K562 (cell line): Measurements from ENCODE around the gene SLC4A3. TPM values are rescaled to one million over a fixed set of nuclear protein-coding genes. Genes with fewer than 3 reads are reported as not detected.
A peak's percentile ranks its signal among the peaks of the same experiment; 100 is the strongest.

Experiments used
- CBFA2T3 ChIP-seq: fragments of 450-650 bp; IDR thresholded peaks from 2 replicates; pipeline ENCODE4 v1.6.1; 2017
- CBX5 ChIP-seq: IDR thresholded peaks from 2 replicates; pipeline ENCODE4 v1.6.1; 2014; ENCODE audit warnings: low read depth, borderline replicate concordance
- CTCFL ChIP-seq: IDR thresholded peaks from 2 replicates; pipeline ENCODE4 v1.6.1; 2011; ENCODE audit warnings: borderline replicate concordance, low read depth, mild to moderate bottlenecking, moderate library complexity, low read length; ENCODE audit not compliant: insufficient read depth, poor library complexity, severe bottlenecking
- DACH1 ChIP-seq: fragments of 450-650 bp; IDR thresholded peaks from 2 replicates; pipeline ENCODE4 v1.6.1; 2018; ENCODE audit not compliant: partially characterized antibody
- MTA3 ChIP-seq: fragments of 450-650 bp; formaldehyde crosslinking; IDR thresholded peaks from 2 replicates; pipeline ENCODE4 v1.6.1; 2017; ENCODE audit warnings: mild to moderate bottlenecking, borderline replicate concordance
- NCOA6 ChIP-seq: fragments of 450-650 bp; IDR thresholded peaks from 2 replicates; pipeline ENCODE4 v1.6.1; 2017; ENCODE audit warnings: mild to moderate bottlenecking
- PTBP1 ChIP-seq: fragments of 200-400 bp; formaldehyde crosslinking; IDR thresholded peaks from 2 replicates; pipeline ENCODE4 v1.6.1; 2017; ENCODE audit warnings: low read depth, low read length
- RBM17 ChIP-seq: fragments of 200-400 bp; formaldehyde crosslinking; IDR thresholded peaks from 2 replicates; pipeline ENCODE4 v1.6.1; 2017; ENCODE audit warnings: low read depth, mild to moderate bottlenecking, low read length, borderline replicate concordance
- SUPT5H ChIP-seq: fragments of 450-650 bp; IDR thresholded peaks from 2 replicates; pipeline ENCODE4 v1.6.1; 2016
- TOE1 ChIP-seq, 2 experiments: fragments of 450-650 bp in 1 of 2; sonication (generic) in 1 of 2; formaldehyde crosslinking in 1 of 2; IDR thresholded peaks; 2 replicates each; pipeline versions ENCODE4 v1.7.1 to v1.8.0; 2016 to 2022; ENCODE audit warnings: borderline replicate concordance in 2 of 2, mild to moderate bottlenecking in 2 of 2, antibody characterized with exemption in 1 of 2, inconsistent platforms in 1 of 2, low read depth in 1 of 2, missing genetic modification reagents in 1 of 2, moderate library complexity in 1 of 2
- ZNF174 ChIP-seq: fragments of 250-450 bp; sonication (Bioruptor Pico); IDR thresholded peaks from 2 replicates; pipeline ENCODE4 v1.4.0; 2020; ENCODE audit warnings: mild to moderate bottlenecking
- ZNF408 ChIP-seq: fragments of 250-450 bp; sonication (Bioruptor Pico); IDR thresholded peaks from 2 replicates; pipeline ENCODE4 v1.4.0; 2020; ENCODE audit warnings: low read depth, mild to moderate bottlenecking, moderate library complexity
- ZNF584 ChIP-seq: fragments of 200-800 bp; sonication (Bioruptor generic); IDR thresholded peaks from 2 replicates; pipeline ENCODE4 v1.6.1; 2016; ENCODE audit warnings: low read depth, mild to moderate bottlenecking, missing genetic modification characterization, missing compliant biosample characterization
- ZNF592 ChIP-seq: fragments of 450-650 bp; IDR thresholded peaks from 2 replicates; pipeline ENCODE4 v1.6.1; 2017; ENCODE audit warnings: antibody characterized with exemption, mild to moderate bottlenecking
- polyA plus RNA-seq, 8 experiments: library from polyadenylated mRNA; depleted of rRNA in 4 of 8; stranded (reverse) in 5 of 8; unstranded in 3 of 8; fragments of >200 nt; fragmentation: Nextera tagmentation in 2 of 8; fragmentation: Illumina TruSeq in 1 of 8; extraction: Ambion mirVana in 2 of 8; extraction: Trizol in 1 of 8; gene quantifications; 2 replicates each; pipeline versions ENCODE4 v1.2.1 to v1.2.3, GENCODE V29; 2011 to 2014; ENCODE audit warnings: inconsistent platforms in 1 of 8, missing spikeins in 1 of 8
- total RNA-seq, 7 experiments: library from RNA; depleted of rRNA in 6 of 7; stranded (reverse); fragments of >200 nt in 6 of 7; fragmentation: Illumina TruSeq in 2 of 7; extraction: Trizol in 2 of 7; gene quantifications; 2 replicates each; pipeline versions ENCODE4 v1.2.1 to v1.2.3, GENCODE V29; 2011 to 2021; ENCODE audit warnings: low replicate concordance in 1 of 7
- TF ChIP-seq, protein P1 (sequence below), 2 experiments: IDR thresholded peaks; 2 replicates each; pipeline ENCODE4 v1.6.1; 2012; ENCODE audit warnings: improper control_type of control experiment in 2 of 2, low read depth in 2 of 2, low read length in 2 of 2, borderline replicate concordance in 1 of 2
- TF ChIP-seq, protein P2 (sequence below): fragments of 450-650 bp; IDR thresholded peaks from 2 replicates; pipeline ENCODE4 v1.6.1; 2016; ENCODE audit warnings: borderline replicate concordance

SLC4A3 gene
- total and polyA plus RNA-seq, 9 of the 15 experiments (the other 6 are each of a cell fraction or from before 2014, with no cell fraction given): 0.04 to 0.31 (median 0.16) TPM; not detected in 5

DNA sequence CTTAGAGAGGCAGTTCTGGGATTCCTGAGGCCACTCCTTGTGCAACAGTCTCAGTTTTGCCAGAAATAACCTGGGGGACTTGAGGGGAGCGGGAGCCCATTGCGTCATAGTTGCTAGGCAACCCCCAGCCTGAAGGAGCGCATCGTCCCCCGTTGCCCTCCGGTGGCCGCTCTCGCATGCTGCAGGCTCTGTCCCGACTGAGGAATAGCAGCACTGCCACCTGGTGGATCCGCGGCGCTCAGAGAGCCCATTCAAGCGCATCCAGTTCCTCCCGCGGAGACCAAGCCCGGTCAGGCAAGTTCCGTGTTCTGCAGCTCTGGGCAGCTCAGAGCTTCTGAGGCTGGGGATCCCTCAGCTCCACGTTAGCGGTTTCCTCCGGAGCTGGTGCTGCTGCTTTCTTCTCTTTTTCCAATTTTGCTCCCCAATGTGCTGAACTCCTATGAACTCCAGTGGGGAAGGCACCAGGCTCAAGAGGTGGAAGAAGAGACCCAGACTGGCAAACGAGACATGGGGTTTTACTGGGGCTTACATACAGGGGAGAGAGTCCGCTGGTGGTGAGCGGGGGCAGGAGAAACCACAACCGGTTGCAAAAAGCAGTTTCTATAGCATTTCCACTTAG, 15.1 kb downstream of the SLC4A3 start (continued):
- TF ChIP-seq ZNF592 (peak; percentile 65), MTA3 (peak; percentile 46; the same call in 1 of the 2 replicates), ZNF584 (CRISPR knock-in tag) (no peak), NCOA6 (no peak), CTCFL (peak; percentile 57), ZNF408 (no peak), SUPT5H (no peak), CBX5 (no peak), ZNF174 (CRISPR knock-in tag) (no peak), CBFA2T3 (no peak), DACH1 (no peak), PTBP1 (no peak), RBM17 (no peak), TOE1 (IDR thresholded peaks at IDR 0.05; ENCODE audit: borderline replicate concordance) (no peak; the same call in 1 of the 2 replicates), TOE1 (CRISPR knock-in tag; IDR thresholded peaks at IDR 0.05; ENCODE audit: borderline replicate concordance, low read depth) (no peak)
- TF ChIP-seq, protein P1, sequence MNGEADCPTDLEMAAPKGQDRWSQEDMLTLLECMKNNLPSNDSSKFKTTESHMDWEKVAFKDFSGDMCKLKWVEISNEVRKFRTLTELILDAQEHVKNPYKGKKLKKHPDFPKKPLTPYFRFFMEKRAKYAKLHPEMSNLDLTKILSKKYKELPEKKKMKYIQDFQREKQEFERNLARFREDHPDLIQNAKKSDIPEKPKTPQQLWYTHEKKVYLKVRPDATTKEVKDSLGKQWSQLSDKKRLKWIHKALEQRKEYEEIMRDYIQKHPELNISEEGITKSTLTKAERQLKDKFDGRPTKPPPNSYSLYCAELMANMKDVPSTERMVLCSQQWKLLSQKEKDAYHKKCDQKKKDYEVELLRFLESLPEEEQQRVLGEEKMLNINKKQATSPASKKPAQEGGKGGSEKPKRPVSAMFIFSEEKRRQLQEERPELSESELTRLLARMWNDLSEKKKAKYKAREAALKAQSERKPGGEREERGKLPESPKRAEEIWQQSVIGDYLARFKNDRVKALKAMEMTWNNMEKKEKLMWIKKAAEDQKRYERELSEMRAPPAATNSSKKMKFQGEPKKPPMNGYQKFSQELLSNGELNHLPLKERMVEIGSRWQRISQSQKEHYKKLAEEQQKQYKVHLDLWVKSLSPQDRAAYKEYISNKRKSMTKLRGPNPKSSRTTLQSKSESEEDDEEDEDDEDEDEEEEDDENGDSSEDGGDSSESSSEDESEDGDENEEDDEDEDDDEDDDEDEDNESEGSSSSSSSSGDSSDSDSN (IDR thresholded peaks at IDR 0.05; ENCODE audit: borderline replicate concordance in 1 of 2, low read depth in 2 of 2, low read length in 2 of 2): no peak
- TF ChIP-seq, protein P2, sequence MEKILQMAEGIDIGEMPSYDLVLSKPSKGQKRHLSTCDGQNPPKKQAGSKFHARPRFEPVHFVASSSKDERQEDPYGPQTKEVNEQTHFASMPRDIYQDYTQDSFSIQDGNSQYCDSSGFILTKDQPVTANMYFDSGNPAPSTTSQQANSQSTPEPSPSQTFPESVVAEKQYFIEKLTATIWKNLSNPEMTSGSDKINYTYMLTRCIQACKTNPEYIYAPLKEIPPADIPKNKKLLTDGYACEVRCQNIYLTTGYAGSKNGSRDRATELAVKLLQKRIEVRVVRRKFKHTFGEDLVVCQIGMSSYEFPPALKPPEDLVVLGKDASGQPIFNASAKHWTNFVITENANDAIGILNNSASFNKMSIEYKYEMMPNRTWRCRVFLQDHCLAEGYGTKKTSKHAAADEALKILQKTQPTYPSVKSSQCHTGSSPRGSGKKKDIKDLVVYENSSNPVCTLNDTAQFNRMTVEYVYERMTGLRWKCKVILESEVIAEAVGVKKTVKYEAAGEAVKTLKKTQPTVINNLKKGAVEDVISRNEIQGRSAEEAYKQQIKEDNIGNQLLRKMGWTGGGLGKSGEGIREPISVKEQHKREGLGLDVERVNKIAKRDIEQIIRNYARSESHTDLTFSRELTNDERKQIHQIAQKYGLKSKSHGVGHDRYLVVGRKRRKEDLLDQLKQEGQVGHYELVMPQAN: no peak
